ENCODE measurements around the gene SPRYD3.
"Not testable (repeated sequence)": the region's sequence is repeated elsewhere in the genome, so short reads cannot be mapped to it uniquely, and the experiment has no call there.

The SPRYD3 gene

GRCh38 chr12:53049571-53050318 lies 29.4 kb downstream of the SPRYD3 start, which contains the start of gene TNS2:
TSS of gene TNS2 (plus strand) at chr12:53050065. CDS start at chr12:53050186, 121 bp downstream.
- no peak for DNase-seq

GRCh38 chr12:53048780-53049401 lies 30.3 kb downstream of the SPRYD3 start:
- DNase-seq, result no peak

GRCh38 chr12:53048033-53048779 lies 31.0 kb downstream of the SPRYD3 start:
- peak in 1 of 2 experiments; percentile 66 for DNase-seq

- DNase-seq, result peak in 1 of 2 experiments; percentile 63
These were observed 31.8 kb downstream of the SPRYD3 start for GRCh38 chr12:53047221-53048032.

- DNase-seq, result peak; percentile 47 to 65
These were observed 32.5 kb downstream of the SPRYD3 start for GRCh38 chr12:53046655-53047220.

GRCh38 chr12:53045696-53046045 lies 33.5 kb downstream of the SPRYD3 start:
- no peak for DNase-seq

GRCh38 chr12:53044896-53045695 lies 34.1 kb downstream of the SPRYD3 start:
- no peak for DNase-seq

- DNase-seq, result peak in 1 of 2 experiments; percentile 20
These were observed 35.1 kb downstream of the SPRYD3 start for GRCh38 chr12:53044052-53044581.

GRCh38 chr12:53042607-53043454 lies 36.4 kb downstream of the SPRYD3 start:
- no peak for DNase-seq

GRCh38 chr12:53039851-53040250 lies 39.3 kb downstream of the SPRYD3 start:
- no peak for DNase-seq

GRCh38 chr12:53036802-53037201 lies 42.4 kb downstream of the SPRYD3 start:
- no peak for DNase-seq

- DNase-seq, result no peak
These were observed 44.7 kb downstream of the SPRYD3 start for GRCh38 chr12:53034459-53034858.

- DNase-seq, result not testable (repeated sequence)
These were observed 45.4 kb downstream of the SPRYD3 start for GRCh38 chr12:53033832-53034231.

GRCh38 chr12:53031616-53032015 lies 47.6 kb downstream of the SPRYD3 start:
- DNase-seq, result no peak

GRCh38 chr12:53027014-53027413 lies 52.2 kb downstream of the SPRYD3 start:
- not testable (repeated sequence) for DNase-seq

- no peak for DNase-seq
These were observed 53.9 kb downstream of the SPRYD3 start for GRCh38 chr12:53025250-53025649.

- DNase-seq, result no peak
These were observed 64.5 kb downstream of the SPRYD3 start for GRCh38 chr12:53014709-53015108.

All from NCI-H524 (cell line).